RWPE1 (cell line): ENCODE measurements around the gene TMEM209.
"Not testable (repeated sequence)": the region's sequence is repeated elsewhere in the genome, so short reads cannot be mapped to it uniquely, and the experiment has no call there.

Experiments
- CTCF ChIA-PET: fragments of 350-600 bp; sonication (Branson Sonifier 250); formaldehyde crosslinking; extraction: SDS; loops from one replicate; lab custom pipeline; 2021; lab: Yijun Ruan, JAX
- POLR2A ChIA-PET: fragments of 400-600 bp; formaldehyde crosslinking; extraction: SDS; loops from one replicate; lab custom pipeline; 2020; ENCODE audit warnings: antibody characterized with exemption; ENCODE audit not compliant: low non-redundant PET; lab: Yijun Ruan, JAX
- DNase-seq: peaks from one replicate; pipeline ENCODE4 v3.0.0; 2012; ENCODE audit warnings: low spot score
- H3K27ac ChIP-seq: fragments of 450-650 bp; 2 replicates; pipeline ENCODE4 v1.5.1; 2017
- CTCF ChIP-seq: fragments of 450-650 bp; conservative IDR thresholded peaks from 2 replicates; pipeline ENCODE4 v1.5.1; 2017; ENCODE audit warnings: low read depth, mild to moderate bottlenecking

Gene TMEM209

GRCh38 chr7:130234078-130234477, 28.9 kb upstream of the TMEM209 start:
- H3K27ac ChIP-seq: no peak overlapping the region
- TF ChIP-seq CTCF: no peak
- POLR2A ChIA-PET: no interaction called here
- DNase-seq: no peak
- CTCF ChIA-PET: no interaction called here

GRCh38 chr7:130232209-130232608, 27.0 kb upstream of the TMEM209 start:
- no peak for TF ChIP-seq CTCF
- ChIA-PET POLR2A (no interaction called here), CTCF (no interaction called here)
- H3K27ac ChIP-seq: no peak overlapping the region
- DNase-seq: no peak

GRCh38 chr7:130231792-130232191, 26.6 kb upstream of the TMEM209 start:
- CTCF ChIA-PET: no interaction called here
- no peak for TF ChIP-seq CTCF
- POLR2A ChIA-PET: no interaction called here
- H3K27ac ChIP-seq: no peak overlapping the region
- no peak for DNase-seq

GRCh38 chr7:130229981-130230380, 24.8 kb upstream of the TMEM209 start:
- DNase-seq, CTCF ChIA-PET, H3K27ac ChIP-seq, POLR2A ChIA-PET: not testable (repeated sequence)

- no peak for DNase-seq
- POLR2A ChIA-PET: no interaction called here
- TF ChIP-seq CTCF: no peak
- CTCF ChIA-PET: no interaction called here
- H3K27ac ChIP-seq: no peak overlapping the region
These were observed 23.8 kb upstream of the TMEM209 start for GRCh38 chr7:130228840-130229502.

GRCh38 chr7:130227883-130228575, 22.8 kb upstream of the TMEM209 start:
- POLR2A ChIA-PET: no interaction called here
- no peak overlapping the region for H3K27ac ChIP-seq
- no peak for DNase-seq

More at GRCh38 chr7:130227883-130228575, 22.8 kb upstream of the TMEM209 start:
- no peak for TF ChIP-seq CTCF
- CTCF ChIA-PET: no interaction called here
